Transverse colon (tissue), 4 donors: ENCODE measurements around the gene FBXL3. TPM values are rescaled to one million over a fixed set of nuclear protein-coding genes. Genes with fewer than 3 reads are reported as not detected.

Experiments used
- total RNA-seq, 4 donors: library from RNA; depleted of rRNA; stranded (reverse); fragments of >200 nt; gene quantifications; one replicate each; pipeline ENCODE4 v1.1.0, GENCODE V29; 2016

Gene FBXL3
- total RNA-seq, 4 donors from 2014 or later, result 23.1 to 111 (median 88.4) TPM

Other genes with a start within 250 kb of the FBXL3 start
- 10 to 100 TPM; 24.2 to 34.8 (median 27.6) TPM for gene KCTD12, start 140.8 kb downstream of the FBXL3 start, total RNA-seq
- gene ACOD1, start 78.6 kb downstream of the FBXL3 start, total RNA-seq, result under 1 TPM in 1 of 4 donors, not detected in 3; 0.32 TPM
- 10 to 100 TPM in 3 of 4 donors, 1 to 10 TPM in 1; 1.6 to 28.7 (median 21.8) TPM for gene CLN5, start 35.1 kb downstream of the FBXL3 start, total RNA-seq